Adipocyte (in vitro differentiated cells): ENCODE measurements around the gene HEYL.

Experiments used
- DNase-seq: peaks from one replicate; pipeline ENCODE4 v3.0.0-alpha.2; 2015; ENCODE audit warnings: low read depth
- H3K27me3 ChIP-seq: replicated peaks from 2 replicates; pipeline ENCODE4 v1.7.0; 2013; ENCODE audit warnings: mild to moderate bottlenecking, low read length, moderate library complexity; ENCODE audit not compliant: control insufficient read depth, insufficient read depth
- H3K36me3 ChIP-seq: 2 replicates; pipeline ENCODE4 v1.7.0; 2013; ENCODE audit warnings: low read length, mild to moderate bottlenecking, moderate library complexity; ENCODE audit not compliant: control insufficient read depth, insufficient read depth, severe bottlenecking
- H3K4me1 ChIP-seq: 2 replicates; pipeline ENCODE4 v1.7.0; 2013; ENCODE audit warnings: mild to moderate bottlenecking, low read length, moderate library complexity; ENCODE audit not compliant: control insufficient read depth, insufficient read depth
- H3K4me3 ChIP-seq: 2 replicates; pipeline ENCODE4 v1.7.0; 2013; ENCODE audit warnings: mild to moderate bottlenecking, low read length, moderate library complexity
- H3K9ac ChIP-seq: 2 replicates; pipeline ENCODE4 v1.7.0; 2013; ENCODE audit warnings: mild to moderate bottlenecking, low read length, moderate library complexity
- H3K9me3 ChIP-seq: 2 replicates; pipeline ENCODE4 v1.7.0; 2013; ENCODE audit warnings: mild to moderate bottlenecking, low read length, moderate library complexity; ENCODE audit not compliant: control insufficient read depth

The HEYL gene

DNA sequence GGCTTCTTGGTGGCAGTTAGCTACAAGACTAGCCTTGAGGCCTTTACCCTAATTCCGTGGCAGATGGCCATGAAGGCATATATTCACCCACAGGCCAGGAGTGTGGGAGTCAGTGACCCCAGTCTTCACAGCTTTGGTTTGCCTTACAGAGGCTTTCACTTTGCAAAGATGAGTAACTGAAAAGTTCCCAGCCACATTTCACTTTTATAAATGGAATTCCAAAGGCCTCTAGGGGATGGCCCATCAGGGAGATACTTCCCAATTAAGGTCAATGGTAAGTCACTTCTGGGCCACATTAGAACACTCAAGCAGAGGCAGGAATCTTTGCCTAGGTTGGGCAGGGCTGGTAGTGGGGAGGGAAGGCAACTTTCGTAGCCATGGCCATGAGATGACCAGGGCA, 13.1 kb upstream of the HEYL start:
- no peak for DNase-seq
- Histone ChIP-seq H3K27me3 (peaks cover 37% of the 10 kb centered on the region), H3K9me3 (no peaks in the 10 kb centered on the region)

DNA sequence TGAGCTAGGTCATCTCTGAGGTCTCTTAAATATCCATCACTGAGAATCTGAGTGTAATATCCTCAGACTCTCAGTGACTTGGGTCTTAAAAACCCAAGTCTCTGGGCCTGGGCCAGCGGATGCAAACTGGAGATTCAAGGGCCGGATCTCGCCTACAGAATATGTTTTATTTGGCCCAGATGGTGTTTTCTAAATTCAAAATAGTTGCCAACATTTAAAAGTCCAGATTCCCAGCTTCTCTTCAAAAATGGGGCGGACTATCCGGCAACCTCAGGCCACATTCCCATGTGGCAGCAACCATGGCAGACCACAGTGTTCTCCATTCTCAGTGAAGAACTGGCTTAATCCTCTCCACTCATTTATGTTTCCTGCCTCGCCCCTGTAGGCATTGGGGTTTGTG, 12.7 kb upstream of the HEYL start:
- Histone ChIP-seq H3K36me3 (no peaks in the 10 kb centered on the region), H3K4me3 (no peak overlapping the region), H3K4me1 (peaks cover 18% of the 10 kb centered on the region), H3K27me3 (peaks cover 37% of the 10 kb centered on the region), H3K9me3 (no peaks in the 10 kb centered on the region), H3K9ac (no peak overlapping the region)
- DNase-seq, result no peak

More for the DNA sequence above, 13.1 kb upstream of the HEYL start:
- no peak overlapping the region for H3K4me3 ChIP-seq
- H3K36me3 ChIP-seq, result no peaks in the 10 kb centered on the region
- no peak overlapping the region for H3K9ac ChIP-seq
- peaks cover 18% of the 10 kb centered on the region for H3K4me1 ChIP-seq

DNA sequence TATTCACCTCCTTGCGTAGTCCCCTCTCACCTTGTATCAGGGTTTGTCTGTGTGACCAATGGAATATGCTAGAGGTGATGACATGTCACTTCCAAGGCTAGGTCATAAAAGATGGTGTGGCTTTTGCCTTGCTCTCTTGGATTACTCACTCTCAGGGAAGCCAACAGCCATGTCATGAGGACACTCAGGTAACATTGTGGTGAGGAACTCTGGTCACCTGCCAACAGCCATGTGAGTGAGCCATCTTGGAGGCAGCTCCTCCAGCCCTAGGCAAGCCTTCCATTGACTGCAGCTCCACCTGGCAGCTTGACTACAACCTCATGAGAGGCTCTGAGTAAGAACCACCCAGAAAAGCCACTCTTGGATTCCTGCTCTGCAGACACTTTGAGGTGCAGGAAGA, 11.0 kb upstream of the HEYL start:
- no peaks in the 10 kb centered on the region for H3K9me3 ChIP-seq
- H3K27me3 ChIP-seq, result peaks cover 25% of the 10 kb centered on the region
- no peak overlapping the region for H3K4me3 ChIP-seq
- no peak for DNase-seq
- H3K4me1 ChIP-seq, result peaks cover 25% of the 10 kb centered on the region
- no peak overlapping the region for H3K9ac ChIP-seq
- H3K36me3 ChIP-seq, result no peaks in the 10 kb centered on the region

DNA sequence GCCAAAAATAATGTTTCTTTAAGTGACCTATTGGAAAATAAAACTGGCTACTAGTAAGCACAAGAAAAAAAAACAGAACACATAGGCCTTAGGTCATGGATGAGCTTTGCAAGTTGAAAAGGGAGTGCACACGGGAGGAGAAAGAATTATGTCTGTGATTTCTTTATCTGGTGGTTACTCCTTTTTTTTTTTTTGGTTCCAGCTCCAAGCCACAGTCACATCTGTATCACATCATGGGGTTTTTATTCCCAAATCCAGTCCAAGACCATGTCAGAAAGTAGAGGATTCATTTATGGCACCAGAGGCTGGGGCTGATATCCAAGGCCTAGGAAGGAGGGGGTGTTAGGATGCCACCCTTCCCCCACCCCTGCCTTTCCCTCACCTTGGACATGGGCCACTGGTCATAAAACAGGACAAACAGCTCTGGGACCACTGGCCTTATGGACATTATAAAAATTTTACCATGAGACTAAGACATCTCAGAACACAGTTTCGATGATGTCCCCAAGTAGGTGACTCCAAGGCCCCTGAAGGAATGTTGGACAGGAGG, 10.3 kb upstream of the HEYL start:
- no peak for DNase-seq
- H3K27me3 ChIP-seq, result peaks cover 23% of the 10 kb centered on the region

GRCh38 chr1:39648496-39648895, 9.1 kb upstream of the HEYL start:
- Histone ChIP-seq H3K9me3 (no peaks in the 10 kb centered on the region), H3K36me3 (no peaks in the 10 kb centered on the region), H3K4me3 (no peak overlapping the region), H3K27me3 (peaks cover 26% of the 10 kb centered on the region), H3K9ac (no peak overlapping the region), H3K4me1 (peaks cover 14% of the 10 kb centered on the region)
- DNase-seq, result no peak

More for the DNA sequence above, 10.3 kb upstream of the HEYL start:
- peaks cover 24% of the 10 kb centered on the region for H3K4me1 ChIP-seq
- H3K9ac ChIP-seq, result no peak overlapping the region
- H3K9me3 ChIP-seq, result no peaks in the 10 kb centered on the region
- no peaks in the 10 kb centered on the region for H3K36me3 ChIP-seq
- no peak overlapping the region for H3K4me3 ChIP-seq

GRCh38 chr1:39647247-39647646, 7.8 kb upstream of the HEYL start:
- Histone ChIP-seq H3K27me3 (peaks cover 26% of the 10 kb centered on the region), H3K9me3 (no peaks in the 10 kb centered on the region), H3K36me3 (no peaks in the 10 kb centered on the region), H3K4me3 (no peak overlapping the region), H3K4me1 (peaks cover 16% of the 10 kb centered on the region), H3K9ac (no peak overlapping the region)
- no peak for DNase-seq

- DNase-seq, result peak; percentile 67
- peaks cover 26% of the 10 kb centered on the region for H3K27me3 ChIP-seq
- H3K36me3 ChIP-seq, result no peaks in the 10 kb centered on the region
- peaks cover 16% of the 10 kb centered on the region for H3K4me1 ChIP-seq
- no peak overlapping the region for H3K4me3 ChIP-seq
- no peaks in the 10 kb centered on the region for H3K9me3 ChIP-seq
- no peak overlapping the region for H3K9ac ChIP-seq
These were observed 7.0 kb upstream of the HEYL start for GRCh38 chr1:39646232-39647081.

DNA sequence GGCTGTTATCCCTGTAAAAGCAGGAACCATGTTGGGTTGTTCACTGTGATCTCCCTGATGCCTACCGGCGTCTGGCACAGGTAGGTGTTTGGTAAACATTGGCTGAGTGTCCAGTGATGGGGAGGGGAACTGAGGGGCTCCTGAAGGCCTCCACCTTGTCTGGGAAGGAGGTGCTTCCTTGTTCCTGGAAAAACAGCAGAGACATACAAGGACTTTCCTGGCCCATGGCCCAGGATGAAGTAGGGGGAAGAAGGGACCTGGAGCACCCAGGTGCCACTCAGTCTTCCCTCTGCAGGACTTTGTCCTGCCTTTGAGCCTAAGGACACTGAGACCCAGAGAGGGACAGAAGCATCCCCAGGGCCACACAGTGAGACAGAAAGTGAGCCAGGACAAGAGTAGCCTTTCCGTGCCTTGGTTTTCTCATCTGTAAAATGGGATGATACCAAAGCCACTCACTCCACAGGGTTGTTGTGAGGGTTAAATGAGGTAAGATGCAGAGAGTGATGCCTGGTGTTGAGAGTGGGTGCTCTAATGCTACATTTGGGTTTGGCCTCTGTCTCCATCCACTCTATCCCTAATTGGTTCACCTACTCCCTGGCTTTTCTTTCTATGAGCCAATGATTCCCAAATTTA, 6.1 kb upstream of the HEYL start:
- Histone ChIP-seq H3K4me1 (peaks cover 16% of the 10 kb centered on the region), H3K4me3 (no peak overlapping the region), H3K9me3 (no peaks in the 10 kb centered on the region), H3K36me3 (no peaks in the 10 kb centered on the region), H3K27me3 (peaks cover 21% of the 10 kb centered on the region), H3K9ac (no peak overlapping the region)
- DNase-seq, result no peak

GRCh38 chr1:39643705-39644104, 4.3 kb upstream of the HEYL start:
- no peak for DNase-seq
- Histone ChIP-seq H3K9me3 (no peaks in the 10 kb centered on the region), H3K27me3 (peaks cover 23% of the 10 kb centered on the region), H3K4me1 (peaks cover 14% of the 10 kb centered on the region), H3K36me3 (no peaks in the 10 kb centered on the region), H3K4me3 (no peak overlapping the region), H3K9ac (no peak overlapping the region)

GRCh38 chr1:39642796-39643195, 3.4 kb upstream of the HEYL start:
- peaks cover 10% of the 10 kb centered on the region for H3K4me1 ChIP-seq
- no peaks in the 10 kb centered on the region for H3K36me3 ChIP-seq
- H3K9me3 ChIP-seq, result no peaks in the 10 kb centered on the region
- no peak overlapping the region for H3K9ac ChIP-seq
- peaks cover 25% of the 10 kb centered on the region for H3K27me3 ChIP-seq
- peak; percentile 44 for DNase-seq
- no peak overlapping the region for H3K4me3 ChIP-seq

- Histone ChIP-seq H3K9me3 (no peaks in the 10 kb centered on the region), H3K27me3 (peaks cover 33% of the 10 kb centered on the region)
- no peak for DNase-seq
These were observed 1.4 kb upstream of the HEYL start for GRCh38 chr1:39640861-39641260.

More at GRCh38 chr1:39640861-39641260, 1.4 kb upstream of the HEYL start:
- Histone ChIP-seq H3K4me3 (no peak overlapping the region), H3K9ac (no peak overlapping the region), H3K4me1 (peaks cover 4% of the 10 kb centered on the region), H3K36me3 (no peaks in the 10 kb centered on the region)
